ENCODE measurements around the gene AMPD2.
A peak's percentile ranks its signal among the peaks of the same experiment; 100 is the strongest.

Gene AMPD2

GRCh38 chr1:109617291-109617801 is 2.3 kb upstream of the AMPD2 start:
- DNase-seq (ENCODE audit: low spot score), result no peak

- no peak for DNase-seq (ENCODE audit: low spot score)
Measured at GRCh38 chr1:109618661-109619575, 719 bp upstream of the AMPD2 start.

- DNase-seq (ENCODE audit: low spot score), result peak; percentile 9
Measured at GRCh38 chr1:109620401-109620791, 759 bp downstream of the AMPD2 start.

- DNase-seq (ENCODE audit: low spot score), result peak; percentile 74
Measured at GRCh38 chr1:109620841-109621286, 1.2 kb downstream of the AMPD2 start.

GRCh38 chr1:109621379-109622136 is 1.9 kb downstream of the AMPD2 start:
- DNase-seq (ENCODE audit: low spot score), result no peak

GRCh38 chr1:109622137-109622892 is 2.7 kb downstream of the AMPD2 start:
- DNase-seq (ENCODE audit: low spot score), result no peak

GRCh38 chr1:109622895-109623294 is 3.3 kb downstream of the AMPD2 start:
- DNase-seq (ENCODE audit: low spot score), result no peak

- DNase-seq (ENCODE audit: low spot score), result no peak
Measured at GRCh38 chr1:109623601-109624161, 4.0 kb downstream of the AMPD2 start.

- no peak for DNase-seq (ENCODE audit: low spot score)
Measured at GRCh38 chr1:109624201-109625010, 4.8 kb downstream of the AMPD2 start.

- DNase-seq (ENCODE audit: low spot score), result no peak
Measured at GRCh38 chr1:109625176-109625575, 5.5 kb downstream of the AMPD2 start.

GRCh38 chr1:109625601-109626560 is 6.2 kb downstream of the AMPD2 start:
- DNase-seq (ENCODE audit: low spot score), result no peak

- DNase-seq (ENCODE audit: low spot score), result no peak
Measured at GRCh38 chr1:109626682-109627408, 7.2 kb downstream of the AMPD2 start.

GRCh38 chr1:109627692-109628399 is 8.2 kb downstream of the AMPD2 start:
- DNase-seq (ENCODE audit: low spot score), result no peak

- no peak for DNase-seq (ENCODE audit: low spot score)
Measured at GRCh38 chr1:109628540-109629321, 9.1 kb downstream of the AMPD2 start.

GRCh38 chr1:109629372-109630030 is 9.9 kb downstream of the AMPD2 start:
- no peak for DNase-seq (ENCODE audit: low spot score)

- no peak for DNase-seq (ENCODE audit: low spot score)
Measured at GRCh38 chr1:109630081-109630897, 10.7 kb downstream of the AMPD2 start.

Measured in LoVo (cell line).